Neural progenitor cell (in vitro differentiated cells): Measurements from ENCODE around the gene B4GALT5. TPM values are rescaled to one million over a fixed set of nuclear protein-coding genes. Genes with fewer than 3 reads are reported as not detected.

Experiments used
- DNase-seq: peaks from one replicate; pipeline ENCODE4 v3.0.0-alpha.2; 2016; ENCODE audit warnings: low spot score
- H2AFZ ChIP-seq: fragments of 200-600 bp; sonication (generic); replicated peaks from 2 replicates; pipeline ENCODE4 v1.6.1; 2016; ENCODE audit warnings: antibody characterized with exemption
- H3F3A ChIP-seq: fragments of 200-600 bp; sonication (generic); 2 replicates; pipeline ENCODE4 v1.6.1; 2016; ENCODE audit warnings: antibody characterized with exemption, low read depth
- H3K27ac ChIP-seq: fragments of 200-600 bp; sonication (generic); 2 replicates; pipeline ENCODE4 v1.5.1; 2016; ENCODE audit warnings: mild to moderate bottlenecking
- H3K27me3 ChIP-seq: fragments of 200-600 bp; sonication (generic); 2 replicates; pipeline ENCODE4 v1.6.1; 2016; ENCODE audit warnings: mild to moderate bottlenecking, moderate library complexity
- H3K36me3 ChIP-seq: fragments of 200-600 bp; sonication (generic); 2 replicates; pipeline ENCODE4 v1.5.1; 2016
- H3K4me1 ChIP-seq: fragments of 200-600 bp; sonication (generic); 2 replicates; pipeline ENCODE4 v1.6.1; 2016; ENCODE audit warnings: mixed run types
- H3K4me2 ChIP-seq: fragments of 200-600 bp; sonication (generic); 2 replicates; pipeline ENCODE4 v1.6.1; 2016
- H3K4me3 ChIP-seq: fragments of 200-600 bp; sonication (generic); 2 replicates; pipeline ENCODE4 v1.5.1; 2016
- H3K79me2 ChIP-seq: fragments of 200-600 bp; sonication (generic); 2 replicates; pipeline ENCODE4 v1.6.1; 2016; ENCODE audit warnings: low read depth
- H3K9ac ChIP-seq: fragments of 200-600 bp; sonication (generic); 2 replicates; pipeline ENCODE4 v1.6.1; 2016
- H3K9me3 ChIP-seq: fragments of 200-600 bp; sonication (generic); 2 replicates; pipeline ENCODE4 v1.5.1; 2016; ENCODE audit warnings: low read depth
- H4K20me1 ChIP-seq: fragments of 200-600 bp; sonication (generic); 2 replicates; pipeline ENCODE4 v1.6.1; 2016; ENCODE audit warnings: low read depth
- H3K27ac Mint-ChIP-seq: 3 replicates; pipeline ENCODE4 v1.8.0; 2021; ENCODE audit warnings: mixed read lengths
- H3K27me3 Mint-ChIP-seq: 2 replicates; pipeline ENCODE4 v1.8.0; 2022; ENCODE audit warnings: low read depth, mild to moderate bottlenecking, inconsistent platforms, moderate library complexity, mixed read lengths; ENCODE audit not compliant: insufficient read depth
- H3K36me3 Mint-ChIP-seq: 3 replicates; pipeline ENCODE4 v1.8.0; 2021; ENCODE audit warnings: mixed read lengths
- H3K4me1 Mint-ChIP-seq: 3 replicates; pipeline ENCODE4 v1.8.0; 2021; ENCODE audit warnings: mixed read lengths
- H3K4me3 Mint-ChIP-seq: 3 replicates; pipeline ENCODE4 v1.8.0; 2021; ENCODE audit warnings: mild to moderate bottlenecking, moderate library complexity, mixed read lengths
- H3K9me3 Mint-ChIP-seq: 3 replicates; pipeline ENCODE4 v1.8.0; 2020; ENCODE audit warnings: mixed read lengths
- CTCF ChIP-seq: fragments of 200-600 bp; sonication (generic); IDR thresholded peaks from 2 replicates; pipeline ENCODE4 v1.5.1; 2017; ENCODE audit warnings: antibody characterized with exemption, mild to moderate bottlenecking
- EZH2 ChIP-seq: fragments of 200-600 bp; sonication (generic); IDR thresholded peaks from 2 replicates; pipeline ENCODE4 v1.6.1; 2017; ENCODE audit warnings: antibody characterized with exemption, mild to moderate bottlenecking, moderate library complexity
- EZH2phosphoT487 ChIP-seq: fragments of 200-600 bp; sonication (generic); IDR thresholded peaks from 2 replicates; pipeline ENCODE4 v1.6.1; 2017; ENCODE audit warnings: antibody characterized with exemption
- total RNA-seq: library from RNA; depleted of rRNA; stranded (reverse); fragments of >200 nt; gene quantifications from 2 replicates; pipeline ENCODE4 v1.2.3, GENCODE V29; 2015; ENCODE audit warnings: low replicate concordance

The B4GALT5 gene
- total RNA-seq, 1 donor from 2014 or later: 60.1 TPM

DNA sequence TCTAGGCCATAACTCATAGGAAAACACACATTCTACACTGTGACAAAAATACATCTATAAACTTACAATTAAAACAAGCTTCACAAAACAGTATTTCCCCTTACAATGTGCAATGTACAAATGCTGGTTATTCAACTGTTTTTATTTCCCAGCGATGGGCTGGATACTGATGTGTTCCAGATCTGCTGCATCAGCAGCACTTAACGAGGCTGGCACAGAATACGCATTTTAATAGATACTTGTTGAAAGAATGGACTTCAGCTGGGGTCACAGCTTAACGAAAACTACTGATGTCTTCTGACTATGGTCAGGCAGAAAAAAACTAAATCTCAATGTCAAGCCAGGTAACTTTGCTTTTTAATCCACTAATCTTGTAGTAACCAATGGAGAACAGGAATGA lies 70.9 kb downstream of the B4GALT5 start:
- H3K9me3 Mint-ChIP-seq: no peaks in the 10 kb centered on the region
- no peaks in the 10 kb centered on the region for H3K27me3 Mint-ChIP-seq
- H3K36me3 Mint-ChIP-seq: peaks cover 50% of the 10 kb centered on the region
- peaks cover 19% of the 10 kb centered on the region for H3K36me3 ChIP-seq
- H3F3A ChIP-seq: peaks cover 28% of the 10 kb centered on the region
- H3K9ac ChIP-seq: no peak overlapping the region
- no peak overlapping the region for H3K4me3 Mint-ChIP-seq
- H3K27ac ChIP-seq: peak overlapping the region; percentile 81
- H3K27ac Mint-ChIP-seq: no peak overlapping the region
- H3K4me2 ChIP-seq: no peak overlapping the region
- H3K4me3 ChIP-seq: no peak overlapping the region
- TF ChIP-seq EZH2phosphoT487 (no peak), EZH2 (no peak), CTCF (no peak)
- peaks cover 16% of the 10 kb centered on the region for H3K4me1 ChIP-seq
- H4K20me1 ChIP-seq: peaks cover 24% of the 10 kb centered on the region
- no peaks in the 10 kb centered on the region for H3K9me3 ChIP-seq
- H2AFZ ChIP-seq: no peak overlapping the region
- no peaks in the 10 kb centered on the region for H3K27me3 ChIP-seq
- peaks cover 8% of the 10 kb centered on the region for H3K79me2 ChIP-seq
- no peaks in the 10 kb centered on the region for H3K4me1 Mint-ChIP-seq
- DNase-seq: no peak

GRCh38 chr20:49641683-49642656 lies 71.7 kb downstream of the B4GALT5 start:
- H3F3A ChIP-seq: peaks cover 34% of the 10 kb centered on the region
- H3K27ac Mint-ChIP-seq: no peak overlapping the region

GRCh38 chr20:49637046-49637637 lies 76.5 kb downstream of the B4GALT5 start:
- TF ChIP-seq EZH2 (no peak), EZH2phosphoT487 (no peak), CTCF (no peak)
- Mint-ChIP-seq H3K27me3 (peaks cover 3% of the 10 kb centered on the region), H3K27ac (no peak overlapping the region), H3K36me3 (peaks cover 38% of the 10 kb centered on the region), H3K4me3 (no peak overlapping the region), H3K4me1 (peaks cover 30% of the 10 kb centered on the region), H3K9me3 (no peaks in the 10 kb centered on the region)
- peaks cover 15% of the 10 kb centered on the region for H3K36me3 ChIP-seq
- H3F3A ChIP-seq: peaks cover 32% of the 10 kb centered on the region
- peaks cover 28% of the 10 kb centered on the region for H3K4me1 ChIP-seq
- no peaks in the 10 kb centered on the region for H3K27me3 ChIP-seq
- H4K20me1 ChIP-seq: peaks cover 24% of the 10 kb centered on the region
- peaks cover 15% of the 10 kb centered on the region for H3K79me2 ChIP-seq
- H3K4me3 ChIP-seq: no peak overlapping the region
- H3K9me3 ChIP-seq: no peaks in the 10 kb centered on the region
- H3K27ac ChIP-seq: no peak overlapping the region
- DNase-seq: no peak
- no peak overlapping the region for H3K4me2 ChIP-seq
- H2AFZ ChIP-seq: no peak overlapping the region
- no peak overlapping the region for H3K9ac ChIP-seq

More at GRCh38 chr20:49641683-49642656, 71.7 kb downstream of the B4GALT5 start:
- peaks cover 16% of the 10 kb centered on the region for H3K4me1 ChIP-seq
- H3K4me3 Mint-ChIP-seq: no peak overlapping the region
- H2AFZ ChIP-seq: no peak overlapping the region
- H4K20me1 ChIP-seq: peaks cover 24% of the 10 kb centered on the region
- H3K27ac ChIP-seq: peak overlapping the region; percentile 81
- peak overlapping the region; percentile 27 for H3K4me2 ChIP-seq
- no peaks in the 10 kb centered on the region for H3K9me3 Mint-ChIP-seq
- TF ChIP-seq EZH2phosphoT487: no peak
- TF ChIP-seq CTCF: no peak
- TF ChIP-seq EZH2: no peak
- DNase-seq: peak; percentile 39
- H3K27me3 ChIP-seq: no peaks in the 10 kb centered on the region
- H3K36me3 Mint-ChIP-seq: peaks cover 49% of the 10 kb centered on the region
- no peaks in the 10 kb centered on the region for H3K4me1 Mint-ChIP-seq
- H3K27me3 Mint-ChIP-seq: peaks cover under 1% of the 10 kb centered on the region
- H3K79me2 ChIP-seq: peaks cover 6% of the 10 kb centered on the region
- peaks cover 18% of the 10 kb centered on the region for H3K36me3 ChIP-seq
- peak overlapping the region; percentile 43 for H3K9ac ChIP-seq
- H3K4me3 ChIP-seq: no peak overlapping the region
- no peaks in the 10 kb centered on the region for H3K9me3 ChIP-seq
